HG02763 (cell line): ENCODE results near the gene SGCA.

ENCODE experiments used
- ATAC-seq: cut with Tn5 transposase; IDR thresholded peaks from one replicate; pipeline ENCODE4 v1.9.1; 2021; ENCODE audit warnings: mild to moderate bottlenecking, moderate library complexity; ENCODE audit not compliant: unreplicated experiment

Gene SGCA

DNA sequence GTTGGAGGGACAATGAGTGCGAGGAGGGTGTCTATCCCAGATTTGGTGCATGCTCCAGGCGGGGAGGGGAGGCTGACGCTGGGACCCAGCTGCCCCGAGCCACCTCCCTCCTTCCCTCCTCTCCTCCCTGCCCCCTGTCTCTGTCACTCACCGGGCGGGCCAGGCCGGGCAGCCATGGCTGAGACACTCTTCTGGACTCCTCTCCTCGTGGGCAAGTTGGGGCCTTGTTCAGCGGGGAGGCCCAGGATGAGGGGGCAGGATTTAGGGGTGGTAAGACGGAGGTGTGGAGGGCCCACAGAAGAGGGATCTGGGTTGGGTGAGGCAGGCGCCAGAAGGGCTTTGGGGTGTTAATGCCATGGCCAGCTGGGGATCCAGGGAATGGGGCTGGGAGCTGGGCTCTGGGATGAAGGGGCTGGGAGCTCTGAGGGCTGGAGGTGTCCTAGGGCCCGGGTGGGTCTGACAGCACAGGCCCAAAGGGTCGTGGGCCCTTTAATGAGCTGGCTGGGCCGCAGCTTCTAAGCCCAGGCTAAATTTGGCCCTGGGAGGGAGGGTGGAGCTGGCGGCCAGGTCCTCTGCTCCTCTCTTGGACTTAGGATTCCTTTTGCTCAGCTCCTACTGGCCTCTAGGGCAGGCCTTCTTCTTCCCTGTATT is at the start of gene SGCA:
Gene SGCA, plus strand, starts transcription at position 139 of the 651 bp plus-strand sequence. Its CDS starts 36 bp downstream, at position 175.
- no peak for ATAC-seq

DNA sequence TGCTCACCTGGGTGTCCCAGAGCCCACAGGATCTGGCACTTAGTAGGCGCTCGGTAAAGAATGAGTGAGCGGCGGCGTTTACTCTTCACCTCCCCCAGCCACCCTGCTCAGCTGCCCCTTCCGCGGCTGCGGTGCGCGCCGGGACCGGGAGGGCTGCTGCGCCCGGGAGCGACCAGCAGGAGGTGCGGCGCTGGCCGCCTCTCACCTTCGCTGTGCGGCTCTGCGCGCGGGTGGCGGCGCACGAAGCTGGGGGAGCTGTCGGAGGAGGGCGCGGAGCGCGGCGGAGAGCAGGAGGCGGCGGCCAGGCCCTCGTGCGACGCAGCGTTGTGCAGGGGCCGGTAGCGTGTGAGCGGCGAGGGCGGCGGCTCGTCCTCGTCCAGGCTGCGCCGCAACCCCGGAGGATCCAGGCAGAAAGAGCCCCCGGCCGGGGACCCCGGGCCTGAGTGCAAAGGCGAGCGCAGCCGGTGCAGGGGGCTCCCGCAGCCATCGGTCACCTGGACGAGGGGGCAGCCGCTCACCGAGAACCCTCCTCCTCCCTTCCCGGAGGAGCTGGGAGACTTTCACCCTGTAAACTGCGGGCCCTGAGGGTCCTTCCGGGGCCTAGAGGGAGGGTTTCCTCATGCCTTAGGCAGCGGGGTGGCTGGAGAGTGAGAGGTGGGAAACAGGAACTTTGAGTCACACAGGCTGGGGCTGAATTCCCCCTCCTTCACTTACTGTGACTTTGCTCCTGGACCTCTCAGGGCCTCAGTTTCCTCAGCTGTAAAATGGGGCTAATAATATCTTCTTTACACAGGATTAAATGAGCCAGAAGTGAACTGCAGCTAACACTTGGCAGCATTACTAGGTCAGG is 48.4 kb upstream of the SGCA start:
- no peak for ATAC-seq

DNA sequence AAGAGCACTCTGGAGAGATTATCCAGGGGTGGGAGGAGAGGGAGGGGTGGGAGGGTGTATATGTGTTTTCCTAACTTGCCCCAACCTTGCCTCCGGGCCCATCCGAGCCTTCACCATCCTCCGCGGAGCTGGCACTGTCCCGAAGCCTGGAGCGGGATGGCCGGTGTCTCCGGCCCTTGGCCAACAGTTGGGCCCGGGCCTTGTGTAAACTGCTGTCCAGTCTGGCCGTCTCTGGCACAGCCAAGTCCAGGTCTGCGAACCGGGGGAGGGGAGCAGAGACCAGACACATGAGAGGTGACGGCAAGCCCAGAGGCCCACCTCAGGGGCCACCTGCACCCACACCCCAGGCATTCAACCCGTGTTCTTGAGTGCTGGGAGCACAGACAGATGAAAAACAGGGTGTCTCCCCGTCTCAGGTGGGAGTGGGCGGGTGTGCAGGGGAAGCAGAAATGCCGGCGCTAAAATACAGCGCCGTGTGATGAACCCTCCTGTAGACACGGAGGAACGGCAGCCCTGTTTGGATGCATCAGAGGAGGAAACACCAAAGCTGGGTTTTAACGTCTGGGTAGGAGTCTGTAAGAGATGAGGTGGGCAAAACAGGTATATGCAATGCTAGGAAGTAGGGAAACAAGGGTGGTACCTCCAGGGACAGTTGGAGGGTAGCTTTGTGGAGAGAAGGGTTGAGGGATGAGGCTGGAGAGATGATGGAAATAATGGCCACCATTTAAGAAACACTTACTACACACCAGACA is 47.6 kb upstream of the SGCA start:
- no peak for ATAC-seq

DNA sequence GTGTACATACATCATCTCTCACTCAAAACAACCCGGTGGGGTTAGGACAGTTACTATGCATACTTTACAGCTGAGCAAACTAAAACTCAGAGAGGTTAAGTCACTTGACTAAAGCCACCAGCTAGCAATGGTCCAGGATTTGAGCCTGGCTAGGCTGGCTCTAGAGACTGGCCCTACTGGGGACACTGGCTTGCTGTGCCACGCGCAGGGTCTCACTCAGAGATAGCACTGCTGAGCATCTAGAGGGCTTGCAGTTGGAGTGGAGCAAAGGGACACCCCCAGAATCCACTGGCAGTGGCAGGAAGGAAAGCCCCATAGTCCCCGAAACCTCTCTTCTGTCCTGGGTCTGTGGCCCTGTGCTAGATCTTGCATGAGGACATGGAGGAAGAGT is 47.0 kb upstream of the SGCA start:
- ATAC-seq: no peak

DNA sequence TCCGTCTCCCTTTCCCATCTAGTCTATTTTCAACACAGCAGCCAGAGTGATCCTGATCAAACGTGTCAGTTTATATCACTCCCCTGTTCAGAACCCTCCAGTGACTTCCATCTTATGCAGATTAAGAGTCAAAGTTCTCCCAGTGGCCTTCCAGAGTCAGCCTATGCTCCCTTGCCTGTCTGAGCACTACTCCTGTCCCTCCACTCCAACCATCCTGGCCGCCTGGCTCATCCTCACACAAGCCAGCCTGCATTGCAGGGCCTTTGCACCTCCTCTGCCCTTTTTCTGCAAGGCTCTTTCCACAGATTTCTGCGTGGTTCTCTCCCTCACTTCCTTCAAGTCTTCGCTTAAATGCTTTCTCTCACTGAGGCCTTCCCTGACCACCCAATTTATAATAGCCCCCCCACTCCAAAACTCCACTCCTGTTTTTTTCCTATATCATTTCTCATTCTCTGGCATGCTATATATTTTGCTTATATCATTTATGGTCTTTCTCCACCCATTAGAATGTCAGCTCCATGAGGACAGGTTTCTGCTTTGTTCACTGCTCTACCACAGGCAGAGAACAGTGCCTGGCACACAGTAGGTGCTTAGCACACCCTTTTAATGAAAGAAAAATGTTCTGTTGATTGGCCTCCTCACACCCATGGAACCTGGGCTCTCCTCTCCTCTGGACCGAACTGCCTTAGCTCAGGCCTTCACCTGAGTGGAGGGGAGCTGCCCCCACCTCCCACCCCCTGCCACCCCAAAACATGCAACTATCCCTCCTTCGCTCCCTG is 45.1 kb upstream of the SGCA start:
- ATAC-seq: no peak

DNA sequence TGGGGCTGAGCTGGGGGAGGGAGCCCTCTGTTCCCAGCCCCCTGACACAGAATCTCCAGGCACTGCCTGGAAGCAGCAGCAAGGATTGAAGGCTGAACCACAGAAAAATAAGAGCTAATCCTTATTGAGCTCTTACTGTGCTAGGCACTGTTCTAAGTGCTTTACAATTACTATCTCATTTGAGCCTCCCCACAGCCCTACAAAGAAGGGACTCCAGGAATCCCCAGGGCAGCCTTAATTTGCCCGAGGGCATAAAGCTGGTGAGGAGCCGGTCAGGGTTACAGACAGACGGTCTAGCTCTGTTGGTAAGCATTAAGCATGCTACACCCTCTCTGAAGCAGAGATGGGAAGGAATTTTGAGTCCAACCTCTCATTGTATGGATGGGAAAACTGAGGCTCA is 42.9 kb upstream of the SGCA start:
- no peak for ATAC-seq

DNA sequence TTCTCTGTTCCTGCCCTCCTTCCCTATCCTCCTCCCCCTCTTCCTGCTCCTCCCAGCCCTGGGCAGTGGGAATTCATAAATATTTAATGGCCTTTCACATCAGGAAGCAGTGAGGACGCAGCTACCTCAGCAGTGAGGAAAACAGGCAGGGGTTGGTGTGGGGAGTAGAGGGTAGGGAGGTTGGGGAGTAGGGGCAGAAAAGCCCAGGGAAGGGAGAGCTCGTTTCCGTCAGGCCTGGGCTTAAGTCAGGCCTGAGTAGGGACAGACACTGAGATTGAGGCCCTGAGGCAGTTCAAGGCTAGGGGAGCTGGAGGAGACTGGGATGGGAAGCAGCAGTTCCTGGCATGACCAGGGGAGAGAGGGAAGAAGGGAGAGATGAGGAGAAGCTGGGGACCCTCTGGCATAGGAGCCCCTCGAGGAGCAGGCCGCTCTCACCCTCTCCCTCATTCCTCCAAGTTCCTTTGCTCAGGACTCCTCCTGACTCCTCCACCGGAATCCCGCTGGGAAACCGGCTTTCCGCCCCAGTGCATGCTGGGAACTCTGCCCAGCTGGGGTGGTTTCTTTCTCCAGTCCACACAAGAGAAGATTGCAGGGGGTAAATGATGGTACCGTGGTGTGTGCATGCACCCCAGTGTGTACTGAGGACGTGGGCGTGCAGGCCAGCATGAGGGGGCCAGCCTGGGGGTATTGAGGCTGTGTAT is 42.0 kb upstream of the SGCA start:
- no peak for ATAC-seq

DNA sequence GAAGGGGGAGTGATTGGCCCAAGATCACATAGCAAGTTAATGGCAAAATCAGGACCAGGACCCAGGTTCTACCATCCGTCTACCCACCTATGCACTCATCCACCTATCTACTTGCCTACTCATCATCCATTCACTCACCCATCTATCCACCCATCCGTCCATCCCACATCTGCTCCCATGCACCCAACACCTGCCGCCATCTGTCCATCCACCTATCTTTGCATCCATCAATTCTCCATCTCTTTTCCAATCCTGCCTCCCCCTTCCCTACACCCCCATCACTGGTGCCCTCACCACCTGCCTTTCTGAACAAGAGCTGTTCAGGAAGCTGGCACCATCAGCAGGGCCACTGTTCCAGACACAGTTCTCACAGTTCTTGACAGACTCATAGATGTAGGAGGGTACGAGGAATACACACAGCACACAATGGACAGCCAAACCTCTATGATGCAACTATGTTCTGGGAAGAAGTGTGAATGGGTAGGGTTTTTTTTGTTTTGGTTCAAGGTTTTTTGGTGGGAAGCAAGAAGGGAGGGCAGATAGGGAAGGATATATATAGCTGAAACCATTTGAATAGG is 40.3 kb upstream of the SGCA start:
- no peak for ATAC-seq

DNA sequence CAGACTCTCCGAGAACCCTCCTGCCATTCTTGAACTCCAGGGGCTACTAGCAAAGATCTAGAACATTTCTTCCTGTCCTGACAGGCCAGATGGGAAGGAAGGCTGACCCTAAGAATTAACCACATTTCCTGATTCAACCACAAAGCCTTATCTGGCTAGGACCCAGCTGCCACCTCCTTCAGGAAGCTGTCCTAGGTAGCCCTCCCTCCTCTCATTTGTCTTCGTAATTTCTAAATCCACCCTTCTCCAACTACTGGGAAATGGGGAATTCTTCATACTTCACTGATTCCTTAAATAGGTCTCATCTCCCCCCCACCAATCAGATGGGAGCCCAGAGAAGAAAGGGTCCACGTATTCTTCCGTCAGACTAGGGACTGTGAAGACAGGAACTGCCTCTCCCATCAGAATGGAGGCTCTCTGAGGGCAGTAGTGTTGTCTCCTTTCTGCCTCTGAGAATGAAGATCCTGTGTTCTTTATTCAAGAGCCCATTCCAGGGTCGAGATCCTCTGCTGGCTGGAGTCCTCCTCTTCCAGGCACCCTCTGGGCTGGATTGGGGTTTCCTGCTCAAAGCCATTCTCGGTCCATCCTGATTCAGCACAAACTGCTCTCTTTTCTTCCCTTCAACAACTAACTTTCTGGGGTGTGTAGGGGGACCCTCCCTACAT is 38.0 kb upstream of the SGCA start:
- ATAC-seq: no peak

DNA sequence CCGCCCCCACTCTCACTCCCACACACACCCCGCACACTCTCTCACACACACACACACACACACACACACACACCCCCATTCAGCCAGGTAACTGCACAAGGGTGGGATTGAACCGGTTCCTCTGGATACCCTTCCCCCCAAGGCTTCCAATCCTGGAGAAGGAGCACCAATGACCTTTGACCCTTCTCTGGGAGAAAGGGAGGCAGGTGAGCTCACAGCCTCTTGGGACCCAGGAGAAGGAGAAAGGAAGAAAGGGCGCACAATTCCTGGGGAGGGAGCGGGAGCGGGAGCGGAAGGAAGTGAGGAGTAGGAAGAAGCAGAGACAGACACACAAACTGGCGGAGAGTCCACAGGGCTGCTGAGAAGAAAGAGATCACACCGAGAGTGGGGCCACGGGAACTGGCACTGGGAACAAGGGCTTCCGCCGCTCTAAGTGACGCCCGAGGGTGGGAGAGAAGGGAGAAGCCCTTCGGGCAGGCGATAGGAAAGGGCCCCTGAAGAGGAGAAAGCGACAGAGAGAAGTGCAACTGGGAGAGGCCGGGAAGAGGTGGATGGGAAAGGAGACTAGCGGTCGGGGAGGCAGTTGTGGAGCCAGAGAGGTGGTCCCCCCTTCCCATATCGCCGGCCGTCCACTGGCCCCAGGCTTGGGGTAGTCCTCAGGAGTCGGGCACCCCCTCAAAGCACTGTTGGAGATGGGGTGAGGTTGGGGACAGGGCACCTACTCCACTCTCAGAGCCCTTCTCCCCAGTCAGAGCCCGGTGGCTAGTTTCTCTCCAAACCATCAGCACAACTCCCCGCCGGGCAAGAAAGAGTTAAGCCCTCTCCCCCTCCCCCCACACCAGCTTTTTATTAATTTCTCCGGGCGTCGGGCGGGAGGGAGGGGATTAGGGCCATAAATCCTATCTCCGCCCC is 37.1 kb upstream of the SGCA start:
- no peak for ATAC-seq

DNA sequence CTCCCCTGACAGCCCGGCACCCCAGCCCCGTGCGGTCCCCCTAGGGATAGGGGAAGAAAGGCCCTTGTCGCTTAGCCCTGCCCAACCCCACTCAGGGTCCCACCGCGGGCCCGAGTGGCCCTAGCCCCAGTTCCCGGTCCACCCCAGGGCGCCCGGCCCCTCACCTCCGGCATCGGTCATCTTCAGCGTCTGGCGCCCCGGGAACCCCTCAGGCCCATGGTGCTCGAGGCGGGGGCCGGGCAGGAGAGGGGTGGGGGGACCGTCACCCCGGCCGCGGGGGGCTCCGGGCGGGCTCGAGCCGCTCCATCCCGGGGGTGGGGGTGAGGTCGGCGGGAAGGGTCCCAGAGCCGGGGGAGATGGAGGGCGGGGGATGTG is 36.5 kb upstream of the SGCA start:
- no peak for ATAC-seq

DNA sequence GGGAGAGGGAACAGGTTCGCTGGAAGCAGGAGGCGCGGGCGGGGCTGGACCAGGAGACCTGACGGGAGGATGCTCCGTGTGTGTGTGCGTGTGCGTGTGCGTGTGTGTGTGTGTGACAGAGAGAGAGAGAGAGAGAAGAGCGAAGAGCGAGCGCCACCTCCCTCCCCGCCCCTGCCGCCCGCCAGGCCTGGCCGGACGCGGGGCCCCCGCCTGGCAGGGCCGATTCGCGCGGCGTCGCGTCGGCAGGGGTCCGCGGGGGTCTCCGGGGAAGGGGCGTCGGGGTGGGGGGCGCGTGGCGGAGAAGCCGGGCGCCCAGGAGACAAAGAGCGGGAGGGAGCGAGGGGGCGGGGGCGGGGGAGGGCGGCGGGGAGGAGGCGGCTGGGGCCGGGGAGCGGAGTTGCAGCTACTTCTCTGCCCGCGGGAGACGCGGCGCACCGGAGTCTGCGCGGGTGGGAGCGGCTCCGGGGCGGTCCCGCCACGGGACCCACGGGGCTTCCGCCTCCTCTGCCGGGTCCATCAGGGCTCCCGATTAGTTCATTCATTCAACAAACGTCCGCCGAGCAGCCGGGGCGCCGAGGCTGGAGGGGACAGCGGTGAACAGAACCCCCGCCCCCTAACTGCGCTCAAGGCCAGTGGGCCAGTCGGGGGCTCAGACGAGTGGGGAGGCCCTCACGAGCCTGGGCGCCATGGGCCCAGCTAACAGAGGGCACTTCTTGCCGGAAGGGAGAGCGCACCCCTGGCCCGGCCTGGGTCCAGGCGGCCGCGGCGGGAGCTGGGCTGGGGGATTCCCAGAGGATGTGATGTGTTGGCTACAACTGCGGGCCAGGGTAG is 35.9 kb upstream of the SGCA start, which contains the start of gene SAMD14:
Gene SAMD14, minus strand, starts transcription at position 433 of the 831 bp plus-strand sequence. CDS start 5,201 bp downstream, outside the sequence.
- no peak for ATAC-seq

DNA sequence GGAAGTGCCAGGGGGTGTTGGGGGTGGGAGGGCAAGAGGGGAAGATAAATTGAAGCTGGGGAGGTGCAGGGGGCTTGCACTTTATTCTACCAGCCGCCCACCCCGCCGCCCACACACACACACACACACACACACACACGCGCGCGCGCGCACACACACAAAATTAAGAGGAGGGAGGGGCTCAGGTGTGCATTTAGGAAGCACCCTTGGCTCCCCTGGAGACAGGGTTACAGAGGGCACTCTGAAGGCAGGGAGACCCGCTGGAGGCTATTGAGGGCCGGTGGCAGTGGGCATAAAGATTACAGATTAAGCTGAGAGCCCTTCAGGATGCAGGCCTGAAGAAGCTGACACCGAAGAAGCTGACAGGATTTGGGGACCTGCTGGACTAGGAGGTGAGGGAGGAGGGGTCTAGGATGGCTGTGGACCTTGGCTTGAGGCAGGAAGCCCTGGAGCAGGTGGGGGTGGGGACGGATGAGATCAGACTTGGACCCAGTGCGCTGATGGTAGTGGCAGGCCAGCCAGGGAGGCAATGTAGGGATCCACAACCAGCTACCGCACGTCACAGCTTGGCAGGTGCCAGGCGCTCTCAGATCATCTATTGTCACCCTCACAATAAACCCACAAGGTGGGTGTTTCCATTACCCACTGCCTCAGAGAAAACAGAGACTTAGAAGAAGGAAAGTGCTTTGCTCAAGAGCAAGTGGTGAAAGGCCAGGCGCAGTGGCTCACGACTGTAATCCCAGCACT is 35.1 kb upstream of the SGCA start:
- ATAC-seq: no peak

DNA sequence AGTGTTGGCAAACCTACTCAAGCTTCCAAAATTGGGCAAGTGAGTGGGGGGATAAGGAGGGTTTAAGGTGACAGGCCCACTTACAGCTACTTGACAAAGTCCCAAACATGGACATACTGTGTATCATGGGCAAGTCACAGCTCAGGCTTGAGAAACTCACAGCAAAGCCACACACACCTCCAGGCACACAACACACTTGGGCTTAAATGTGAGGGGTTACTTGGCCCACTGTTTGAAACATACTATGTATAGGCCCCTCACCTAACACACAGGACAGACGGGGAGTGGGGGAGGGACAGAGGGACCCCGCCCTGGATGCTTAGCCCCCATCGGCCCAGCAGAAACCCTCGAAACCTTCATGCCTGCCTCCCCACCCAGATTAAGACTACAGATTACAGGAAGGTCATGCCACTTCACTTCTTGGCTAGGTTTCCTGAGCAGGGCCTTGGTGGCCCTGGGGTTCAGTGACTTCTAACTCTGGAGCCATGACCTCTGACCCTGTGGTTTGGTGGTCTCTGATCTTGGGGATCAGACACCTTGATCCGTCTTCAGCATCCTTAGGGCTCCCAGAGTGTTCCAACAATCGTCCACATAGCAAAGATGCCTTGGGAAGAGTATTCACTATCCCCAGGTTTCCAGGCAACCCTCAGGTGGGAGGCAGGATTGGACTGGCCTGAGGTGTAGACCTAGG is 33.6 kb upstream of the SGCA start:
- ATAC-seq: no peak

DNA sequence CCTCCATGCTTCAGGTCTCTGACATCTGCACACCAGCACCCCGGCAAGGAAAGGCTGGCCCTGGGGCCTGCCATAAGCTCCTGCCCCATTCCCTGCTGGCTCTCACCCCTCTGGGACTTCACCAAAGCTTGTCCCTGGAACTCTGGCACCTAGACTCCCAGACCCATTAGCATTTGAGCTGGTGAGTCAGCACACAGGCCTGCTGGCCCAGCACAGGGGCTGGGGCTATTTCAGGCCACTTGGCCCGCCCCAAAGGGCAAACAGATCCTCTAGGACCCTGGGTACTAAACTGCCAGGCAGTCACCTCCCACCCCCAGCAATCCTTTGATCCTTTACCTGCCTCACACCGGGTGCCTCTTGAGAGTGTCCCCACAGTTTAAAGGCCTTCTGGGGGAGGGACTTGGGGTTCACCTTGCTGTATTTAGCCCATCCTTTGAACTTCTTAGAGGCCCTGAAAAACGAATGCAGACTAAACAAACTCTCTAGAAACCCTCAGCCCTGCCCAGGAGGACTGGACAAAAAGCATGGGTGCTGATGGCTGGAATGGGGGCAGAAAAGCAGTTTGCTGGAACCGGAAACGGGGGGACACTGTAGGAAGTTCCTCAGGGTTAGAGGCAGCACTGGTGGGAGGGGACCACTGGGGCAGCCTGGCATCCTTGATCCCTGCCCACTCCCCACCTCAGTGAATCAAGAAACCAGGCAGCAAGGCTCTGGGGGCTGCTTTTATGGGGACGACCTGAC is 32.6 kb upstream of the SGCA start:
- no peak for ATAC-seq

DNA sequence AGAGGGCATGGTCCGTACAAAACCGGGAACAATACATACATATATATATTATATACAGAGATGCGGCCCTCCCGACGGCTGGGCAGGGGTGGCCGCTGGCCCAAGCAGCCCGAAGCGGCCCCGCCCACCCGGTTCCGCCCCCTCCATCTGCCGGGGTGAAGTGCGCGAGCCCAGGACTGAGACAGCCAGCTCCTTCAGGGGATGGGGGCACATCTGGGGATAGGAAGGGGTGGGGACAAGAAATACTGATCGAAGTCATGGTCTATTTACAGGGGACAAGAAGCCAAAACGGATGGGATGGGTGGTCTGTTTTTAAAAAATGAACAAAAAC is 32.1 kb upstream of the SGCA start:
- no peak for ATAC-seq
